D721Med (cell line): ENCODE results near the gene CD247.

ENCODE experiments used
- DNase-seq: peaks from one replicate; pipeline ENCODE4 v3.0.0; 2011; ENCODE audit warnings: low spot score; ENCODE audit not compliant: insufficient read length
- FAIRE-seq: peaks from 2 replicates; lab custom pipeline; 2011; peaks lifted over from hg19 to GRCh38; lab: Jason Lieb, UNC
- TF ChIP-seq, protein P1 (sequence below): IDR thresholded peaks from 2 replicates; pipeline ENCODE4 v1.5.1; 2012; ENCODE audit warnings: mild to moderate bottlenecking, control low read depth; ENCODE audit not compliant: insufficient read depth; ENCODE audit errors: missing control alignments

Gene CD247

DNA sequence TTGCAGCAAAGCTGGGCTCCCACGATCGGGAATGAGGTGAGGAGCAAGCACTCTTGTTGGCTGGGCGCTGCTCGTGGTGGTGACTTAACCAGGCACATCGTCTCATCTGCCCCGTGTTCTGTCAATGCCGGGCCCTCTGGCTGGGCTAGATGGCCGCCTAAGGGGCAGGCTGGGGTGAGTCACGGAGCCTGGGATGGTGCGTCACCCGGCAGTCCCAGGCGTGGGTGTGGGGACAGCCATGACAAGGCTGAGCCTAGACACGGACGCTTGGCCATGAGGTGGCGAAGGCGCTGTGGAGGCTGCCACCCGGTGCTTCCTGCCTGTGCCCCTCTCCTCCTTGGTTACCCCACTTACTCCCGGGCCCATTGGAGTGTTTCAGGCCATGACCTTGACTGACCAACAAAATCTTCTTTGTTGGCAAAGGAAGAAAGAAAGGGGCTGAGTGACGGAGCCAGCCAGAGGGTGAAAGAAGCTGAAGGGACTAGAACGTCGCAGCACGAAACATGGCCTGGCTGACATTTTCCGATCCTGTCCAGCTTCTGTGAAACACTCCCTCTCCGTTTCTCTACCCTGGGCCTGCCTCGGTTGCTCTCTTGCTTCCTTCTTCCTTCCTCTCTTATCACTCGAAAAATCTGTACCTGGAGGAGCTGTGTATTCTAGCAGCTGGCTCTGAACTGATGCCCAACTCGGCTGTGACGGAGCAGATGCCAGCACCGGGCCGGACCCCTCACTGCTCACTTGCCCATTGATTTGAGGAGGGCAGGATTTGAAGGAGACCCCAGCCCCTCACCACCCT is 596 bp downstream of the CD247 start:
- FAIRE-seq: no peak
- TF ChIP-seq, protein P1, sequence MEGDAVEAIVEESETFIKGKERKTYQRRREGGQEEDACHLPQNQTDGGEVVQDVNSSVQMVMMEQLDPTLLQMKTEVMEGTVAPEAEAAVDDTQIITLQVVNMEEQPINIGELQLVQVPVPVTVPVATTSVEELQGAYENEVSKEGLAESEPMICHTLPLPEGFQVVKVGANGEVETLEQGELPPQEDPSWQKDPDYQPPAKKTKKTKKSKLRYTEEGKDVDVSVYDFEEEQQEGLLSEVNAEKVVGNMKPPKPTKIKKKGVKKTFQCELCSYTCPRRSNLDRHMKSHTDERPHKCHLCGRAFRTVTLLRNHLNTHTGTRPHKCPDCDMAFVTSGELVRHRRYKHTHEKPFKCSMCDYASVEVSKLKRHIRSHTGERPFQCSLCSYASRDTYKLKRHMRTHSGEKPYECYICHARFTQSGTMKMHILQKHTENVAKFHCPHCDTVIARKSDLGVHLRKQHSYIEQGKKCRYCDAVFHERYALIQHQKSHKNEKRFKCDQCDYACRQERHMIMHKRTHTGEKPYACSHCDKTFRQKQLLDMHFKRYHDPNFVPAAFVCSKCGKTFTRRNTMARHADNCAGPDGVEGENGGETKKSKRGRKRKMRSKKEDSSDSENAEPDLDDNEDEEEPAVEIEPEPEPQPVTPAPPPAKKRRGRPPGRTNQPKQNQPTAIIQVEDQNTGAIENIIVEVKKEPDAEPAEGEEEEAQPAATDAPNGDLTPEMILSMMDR: no peak
- DNase-seq: no peak

DNA sequence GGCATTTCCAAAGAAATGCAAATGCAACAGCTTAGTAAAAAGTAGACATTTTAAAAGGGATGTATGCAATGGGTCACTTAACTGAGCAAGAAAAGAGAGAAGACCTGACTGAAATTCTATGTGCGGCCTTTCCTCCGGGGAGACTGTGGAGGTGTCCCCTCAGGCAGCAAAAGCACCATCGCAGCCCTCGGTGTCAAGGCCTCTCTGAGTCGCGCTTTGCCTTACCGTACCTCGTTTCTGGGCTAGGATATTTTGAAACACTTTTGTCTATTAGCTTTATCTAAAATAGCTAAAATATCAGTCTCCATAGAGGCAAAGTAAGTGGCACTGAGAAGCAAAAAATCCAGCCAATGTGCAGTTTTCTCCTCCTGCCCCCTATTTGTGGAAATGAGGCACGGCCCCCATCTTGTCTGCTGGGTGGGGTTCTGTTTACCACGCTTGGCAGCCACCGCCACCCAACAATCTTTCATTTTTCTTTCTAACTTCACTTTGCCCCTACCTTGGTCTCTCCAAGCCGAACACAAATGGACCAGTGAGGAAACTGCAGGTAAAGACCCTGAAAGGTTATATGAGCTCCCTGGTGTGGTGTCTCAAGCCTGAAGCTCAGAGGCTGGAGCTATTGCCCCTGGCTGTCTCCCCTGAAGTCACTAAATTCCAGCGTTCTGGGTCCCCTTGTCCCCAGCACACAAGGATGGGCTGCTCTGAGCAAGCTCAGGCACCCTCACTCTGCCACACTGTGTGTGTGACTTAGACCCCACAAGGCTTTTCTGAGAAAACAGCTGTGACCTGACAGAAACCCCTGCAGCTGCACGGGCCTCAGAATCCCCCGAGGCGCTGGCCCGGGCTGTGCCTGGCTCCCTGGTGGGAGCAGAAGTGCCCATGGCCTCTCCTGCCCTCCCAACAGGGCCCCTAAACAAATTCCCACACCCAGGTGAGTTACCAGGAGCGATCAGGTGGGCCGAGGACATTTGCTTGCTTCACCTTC is 1.6 kb downstream of the CD247 start:
- no peak for DNase-seq
- FAIRE-seq: no peak
- TF ChIP-seq, protein P1: no peak

DNA sequence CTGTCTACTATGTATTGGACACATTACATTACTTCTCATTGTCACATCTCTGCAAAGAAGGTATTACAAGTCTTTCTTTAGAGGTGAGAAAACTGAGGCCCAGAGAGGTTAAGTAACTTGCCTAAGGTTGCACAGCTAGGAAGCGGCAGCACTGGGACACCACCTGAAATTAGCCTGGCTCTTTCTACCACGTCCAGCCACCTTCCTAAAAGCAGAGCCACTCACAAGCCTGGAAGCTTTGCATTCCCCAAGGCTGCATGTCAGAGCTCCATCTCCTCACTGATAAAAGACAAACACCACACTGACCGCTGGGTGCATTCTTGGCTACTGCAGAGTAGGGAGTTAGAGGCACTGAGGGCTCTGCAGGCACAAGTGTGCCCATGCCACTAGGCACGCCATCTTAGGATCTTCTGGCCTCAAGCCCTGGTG is 2.4 kb downstream of the CD247 start:
- no peak for FAIRE-seq
- DNase-seq: no peak
- TF ChIP-seq, protein P1: no peak

DNA sequence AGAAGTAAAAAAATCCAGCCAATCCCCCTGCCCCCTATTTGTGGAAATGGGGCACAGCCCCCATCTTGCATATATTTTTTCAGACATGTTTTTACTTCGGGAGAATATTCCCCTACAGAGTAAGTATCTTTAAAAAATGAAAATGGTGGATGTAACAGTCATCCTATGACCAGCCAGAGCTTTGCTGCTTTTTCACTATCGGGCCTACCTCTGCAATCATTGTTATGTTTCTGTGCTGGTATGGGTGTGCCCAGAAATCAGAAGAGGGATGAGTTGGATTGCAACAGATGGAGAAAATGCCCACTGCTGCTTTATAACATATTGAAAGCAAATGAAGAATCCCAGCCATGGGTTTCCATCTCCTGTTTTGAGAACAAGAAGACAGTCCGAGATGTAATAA is 2.9 kb downstream of the CD247 start:
- FAIRE-seq (no peak), DNase-seq (no peak)
- TF ChIP-seq, protein P1: no peak

DNA sequence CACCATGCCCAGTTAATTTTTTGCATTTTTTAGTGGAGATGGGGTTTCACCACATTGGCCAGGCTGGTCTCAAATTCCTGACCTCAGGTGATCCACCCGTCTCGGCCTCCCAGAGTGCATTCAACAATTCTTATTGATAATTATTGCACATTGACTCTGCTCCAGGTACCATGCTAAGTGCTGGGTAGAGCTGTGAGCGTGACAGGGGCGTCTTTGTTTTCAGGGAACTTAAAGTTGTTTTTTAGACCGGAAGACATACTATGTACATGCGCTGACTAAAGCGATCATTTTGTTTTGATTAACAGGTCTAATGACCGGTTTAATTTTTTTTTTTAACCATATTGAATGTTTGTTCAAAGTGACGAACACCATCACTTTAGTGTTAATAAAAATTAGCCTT is 4.0 kb downstream of the CD247 start:
- TF ChIP-seq, protein P1: no peak
- DNase-seq (no peak), FAIRE-seq (no peak)

DNA sequence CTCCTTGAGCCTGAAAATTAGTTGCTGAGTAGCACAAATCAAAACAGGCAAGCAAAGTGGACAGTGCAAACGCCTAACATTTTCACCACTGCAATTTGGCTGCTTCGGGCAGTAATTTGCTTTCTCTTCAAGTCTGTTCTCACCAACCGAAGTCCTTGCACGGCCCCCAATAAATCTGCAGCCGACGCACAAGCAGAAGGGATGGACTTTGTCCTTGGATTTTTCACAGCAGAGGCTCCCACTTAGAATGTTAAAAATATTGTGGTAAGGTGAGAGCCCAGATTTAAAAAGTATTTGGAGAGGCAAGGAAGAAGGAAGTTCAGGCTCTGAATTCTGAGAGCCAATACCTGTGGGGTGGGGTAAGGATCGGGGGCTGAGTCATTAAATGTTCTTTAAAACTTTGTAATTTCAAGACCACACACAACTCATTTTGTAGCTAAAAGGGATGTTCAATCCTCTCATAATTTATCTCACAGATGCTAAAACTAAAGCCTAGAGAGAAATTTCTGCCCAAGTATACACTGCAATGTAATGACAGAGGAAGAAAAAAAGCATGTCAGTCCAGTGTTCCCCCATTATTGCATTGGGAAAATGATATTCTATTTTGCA is 6.2 kb downstream of the CD247 start:
- TF ChIP-seq, protein P1: no peak
- DNase-seq: no peak
- FAIRE-seq: no peak
